ENCODE results near the gene EFNB2. TPM values are rescaled to one million over a fixed set of nuclear protein-coding genes. Genes with fewer than 3 reads are reported as not detected.

EFNB2 gene
- polyA plus RNA-seq, 3 donors from 2014 or later = 0.17 TPM; not detected in 2

GRCh38 chr13:106527445-106527801 lies 8.0 kb downstream of the EFNB2 start:
- no peak overlapping the region for H3K27ac Mint-ChIP-seq

GRCh38 chr13:106526738-106527444 lies 8.6 kb downstream of the EFNB2 start:
- no peak for DNase-seq
- no peaks in the 10 kb centered on the region for H3K9me3 Mint-ChIP-seq
- H3K36me3 Mint-ChIP-seq = no peaks in the 10 kb centered on the region
- H3K27ac Mint-ChIP-seq = no peak overlapping the region
- no peaks in the 10 kb centered on the region for H3K4me1 Mint-ChIP-seq
- H3K4me3 Mint-ChIP-seq = no peak overlapping the region
- H3K27me3 Mint-ChIP-seq (ENCODE audit: low read depth in 3 of 3) = peaks cover 5 to 11% (median 9%) of the 10 kb centered on the region in 3 donors

More at GRCh38 chr13:106527445-106527801, 8.0 kb downstream of the EFNB2 start:
- DNase-seq = no peak
- no peak overlapping the region for H3K4me3 Mint-ChIP-seq
- no peaks in the 10 kb centered on the region for H3K36me3 Mint-ChIP-seq
- H3K9me3 Mint-ChIP-seq = no peaks in the 10 kb centered on the region
- H3K4me1 Mint-ChIP-seq = peaks cover 0 to under 1% of the 10 kb centered on the region in 2 donors
- H3K27me3 Mint-ChIP-seq (ENCODE audit: low read depth in 3 of 3) = peaks cover 6 to 12% (median 11%) of the 10 kb centered on the region in 3 donors

GRCh38 chr13:106525865-106526264 lies 9.6 kb downstream of the EFNB2 start:
- Mint-ChIP-seq H3K4me1 (no peaks in the 10 kb centered on the region), H3K27me3 (ENCODE audit: low read depth in 3 of 3) (peaks cover 4 to 11% (median 8%) of the 10 kb centered on the region in 3 donors), H3K27ac (no peak overlapping the region), H3K9me3 (no peaks in the 10 kb centered on the region), H3K36me3 (no peaks in the 10 kb centered on the region), H3K4me3 (no peak overlapping the region)
- DNase-seq = no peak

GRCh38 chr13:106524108-106524507 lies 11.4 kb downstream of the EFNB2 start:
- Mint-ChIP-seq H3K27me3 (ENCODE audit: low read depth in 3 of 3) (peaks cover 4 to 12% (median 7%) of the 10 kb centered on the region in 3 donors), H3K9me3 (no peaks in the 10 kb centered on the region), H3K4me1 (no peaks in the 10 kb centered on the region)

GRCh38 chr13:106523576-106523975 lies 11.9 kb downstream of the EFNB2 start:
- DNase-seq = no peak
- Mint-ChIP-seq H3K36me3 (no peaks in the 10 kb centered on the region), H3K4me3 (no peak overlapping the region), H3K9me3 (no peaks in the 10 kb centered on the region), H3K27ac (no peak overlapping the region), H3K4me1 (no peaks in the 10 kb centered on the region), H3K27me3 (ENCODE audit: low read depth in 3 of 3) (peaks cover 4 to 12% (median 7%) of the 10 kb centered on the region in 3 donors)

More at GRCh38 chr13:106524108-106524507, 11.4 kb downstream of the EFNB2 start:
- Mint-ChIP-seq H3K27ac (no peak overlapping the region), H3K36me3 (no peaks in the 10 kb centered on the region), H3K4me3 (no peak overlapping the region)
- no peak for DNase-seq

GRCh38 chr13:106522898-106523525 lies 12.4 kb downstream of the EFNB2 start:
- DNase-seq = no peak
- Mint-ChIP-seq H3K27me3 (ENCODE audit: low read depth in 3 of 3) (peaks cover 2 to 12% (median 7%) of the 10 kb centered on the region in 3 donors), H3K9me3 (no peaks in the 10 kb centered on the region), H3K36me3 (no peaks in the 10 kb centered on the region), H3K4me3 (no peak overlapping the region), H3K27ac (no peak overlapping the region), H3K4me1 (no peaks in the 10 kb centered on the region)

- H3K27ac Mint-ChIP-seq = no peak overlapping the region
- no peaks in the 10 kb centered on the region for H3K36me3 Mint-ChIP-seq
- peaks cover 2 to 12% (median 7%) of the 10 kb centered on the region in 3 donors for H3K27me3 Mint-ChIP-seq (ENCODE audit: low read depth in 3 of 3)
Measured at GRCh38 chr13:106522112-106522705, 13.3 kb downstream of the EFNB2 start.

GRCh38 chr13:106521095-106521799 lies 14.2 kb downstream of the EFNB2 start:
- H3K36me3 Mint-ChIP-seq = no peaks in the 10 kb centered on the region
- H3K27me3 Mint-ChIP-seq (ENCODE audit: low read depth in 3 of 3) = peaks cover 3 to 12% (median 8%) of the 10 kb centered on the region in 3 donors
- H3K9me3 Mint-ChIP-seq = no peaks in the 10 kb centered on the region
- H3K4me1 Mint-ChIP-seq = no peaks in the 10 kb centered on the region
- H3K4me3 Mint-ChIP-seq = no peak overlapping the region
- DNase-seq = no peak
- no peak overlapping the region for H3K27ac Mint-ChIP-seq

More at GRCh38 chr13:106522112-106522705, 13.3 kb downstream of the EFNB2 start:
- H3K4me1 Mint-ChIP-seq = no peaks in the 10 kb centered on the region
- no peak overlapping the region for H3K4me3 Mint-ChIP-seq
- H3K9me3 Mint-ChIP-seq = no peaks in the 10 kb centered on the region
- no peak for DNase-seq

GRCh38 chr13:106520251-106521054 lies 15.0 kb downstream of the EFNB2 start:
- no peaks in the 10 kb centered on the region for H3K4me1 Mint-ChIP-seq
- H3K9me3 Mint-ChIP-seq = no peaks in the 10 kb centered on the region
- DNase-seq = no peak
- no peak overlapping the region for H3K4me3 Mint-ChIP-seq
- H3K27me3 Mint-ChIP-seq (ENCODE audit: low read depth in 3 of 3) = peaks cover 7 to 12% (median 8%) of the 10 kb centered on the region in 3 donors
- H3K36me3 Mint-ChIP-seq = no peaks in the 10 kb centered on the region
- no peak overlapping the region for H3K27ac Mint-ChIP-seq

GRCh38 chr13:106518512-106518911 lies 16.9 kb downstream of the EFNB2 start:
- Mint-ChIP-seq H3K27me3 (ENCODE audit: low read depth in 3 of 3) (peaks cover 8 to 10% (median 8%) of the 10 kb centered on the region in 3 donors), H3K27ac (no peak overlapping the region), H3K4me1 (no peaks in the 10 kb centered on the region), H3K36me3 (no peaks in the 10 kb centered on the region), H3K9me3 (no peaks in the 10 kb centered on the region), H3K4me3 (no peak overlapping the region)
- no peak for DNase-seq

GRCh38 chr13:106517109-106517847 lies 18.2 kb downstream of the EFNB2 start:
- no peak overlapping the region for H3K4me3 Mint-ChIP-seq
- H3K9me3 Mint-ChIP-seq = no peaks in the 10 kb centered on the region
- H3K36me3 Mint-ChIP-seq = no peaks in the 10 kb centered on the region
- no peak overlapping the region for H3K27ac Mint-ChIP-seq
- H3K27me3 Mint-ChIP-seq (ENCODE audit: low read depth in 3 of 3) = peaks cover 8 to 10% (median 10%) of the 10 kb centered on the region in 3 donors
- no peaks in the 10 kb centered on the region for H3K4me1 Mint-ChIP-seq
- no peak for DNase-seq

- no peaks in the 10 kb centered on the region for H3K36me3 Mint-ChIP-seq
- no peaks in the 10 kb centered on the region for H3K4me1 Mint-ChIP-seq
- H3K27me3 Mint-ChIP-seq (ENCODE audit: low read depth in 3 of 3) = peaks cover 8 to 14% (median 10%) of the 10 kb centered on the region in 3 donors
- DNase-seq = no peak
- no peak overlapping the region for H3K27ac Mint-ChIP-seq
- no peaks in the 10 kb centered on the region for H3K9me3 Mint-ChIP-seq
- H3K4me3 Mint-ChIP-seq = no peak overlapping the region
Measured at GRCh38 chr13:106515635-106516254, 19.7 kb downstream of the EFNB2 start.
